H1 (cell line): ENCODE data around the gene LONRF2. TPM values are rescaled to one million over a fixed set of nuclear protein-coding genes. Genes with fewer than 3 reads are reported as not detected.

Source experiments
- CTCF ChIP-seq, 3 experiments: IDR thresholded peaks; 1 replicate in 2 of 3; 2 replicates in 1 of 3; pipeline versions ENCODE4 v1.5.1 to v1.6.1; 2011; ENCODE audit warnings: low read length in 3 of 3, mild to moderate bottlenecking in 3 of 3, inconsistent platforms in 2 of 3, low read depth in 1 of 3, moderate library complexity in 1 of 3; ENCODE audit not compliant: insufficient read depth in 1 of 3; ENCODE audit errors: control extremely low read depth in 1 of 3
- EP300 ChIP-seq, 2 experiments: IDR thresholded peaks; 1 replicate in 1 of 2; 2 replicates in 1 of 2; pipeline ENCODE4 v1.6.1; 2011 to 2012; ENCODE audit warnings: low read depth in 2 of 2, low read length in 2 of 2, mild to moderate bottlenecking in 2 of 2, borderline replicate concordance in 1 of 2, inconsistent platforms in 1 of 2, moderate library complexity in 1 of 2
- KDM4A ChIP-seq: IDR thresholded peaks from one replicate; pipeline ENCODE4 v1.7.1; 2012; ENCODE audit warnings: low read depth, mild to moderate bottlenecking, moderate library complexity, low read length, inconsistent platforms; ENCODE audit not compliant: severe bottlenecking
- RXRA ChIP-seq: IDR thresholded peaks from 2 replicates; pipeline ENCODE4 v1.6.1; 2011; ENCODE audit warnings: low read depth, mild to moderate bottlenecking, low read length, moderate library complexity; ENCODE audit not compliant: insufficient read depth
- SAP30 ChIP-seq: fragments of 300-600 bp; sonication (generic); IDR thresholded peaks from 2 replicates; pipeline ENCODE4 v1.7.1; 2012; ENCODE audit warnings: low read length, moderate library complexity, mild to moderate bottlenecking, inconsistent platforms; ENCODE audit not compliant: insufficient read depth, insufficient replicate concordance
- SIN3A ChIP-seq, 2 experiments: IDR thresholded peaks in 1 of 2; conservative IDR thresholded peaks in 1 of 2; 2 replicates each; pipeline ENCODE4 v1.6.1; 2011 to 2012; ENCODE audit warnings: low read length in 2 of 2, improper control_type of control experiment in 1 of 2, low read depth in 1 of 2, mild to moderate bottlenecking in 1 of 2
- SRF ChIP-seq: IDR thresholded peaks from 2 replicates; pipeline ENCODE4 v1.6.1; 2011; ENCODE audit warnings: mild to moderate bottlenecking, low read depth, low read length, moderate library complexity
- TAF1 ChIP-seq: IDR thresholded peaks from 2 replicates; pipeline ENCODE4 v1.6.1; 2011; ENCODE audit warnings: mild to moderate bottlenecking, low read depth, low read length
- TBP ChIP-seq: IDR thresholded peaks from 2 replicates; pipeline ENCODE4 v1.6.1; 2011; ENCODE audit warnings: low read depth, low read length, improper control_type of control experiment
- polyA plus RNA-seq, 7 experiments: library from polyadenylated mRNA; depleted of rRNA in 3 of 7; stranded (reverse) in 5 of 7; unstranded in 2 of 7; fragments of >200 nt in 5 of 7; fragments of 200-250 nt in 2 of 7; gene quantifications; 1 replicate in 5 of 7; 2 replicates in 1 of 7; 4 replicates in 1 of 7; pipeline versions ENCODE4 v1.2.1 to v1.2.3, GENCODE V29; 2011 to 2013; ENCODE audit warnings: missing spikeins in 2 of 7, mixed read lengths in 2 of 7
- total RNA-seq: library from RNA; stranded (reverse); fragmentation: NEBNext Ultra II Directional; extraction: Animal tissue kit (Norgen Biotek cat#: 25700); gene quantifications from 2 replicates; pipeline ENCODE4 v1.2.1, GENCODE V29; 2021

The LONRF2 gene
- total and polyA plus RNA-seq, 2 of the 8 experiments (the other 6 are each of a cell fraction or from before 2014, with no cell fraction given), result 0.24 to 0.74 TPM

- TF ChIP-seq SAP30, result no peak
- no peak for TF ChIP-seq CTCF (IDR thresholded peaks at IDR 0.05; ENCODE audit: control extremely low read depth in 1 of 3, insufficient read depth in 1 of 3, low read depth in 1 of 3, low read length in 3 of 3)
- TF ChIP-seq EP300 (IDR thresholded peaks at IDR 0.05; ENCODE audit: borderline replicate concordance in 1 of 2, low read depth in 2 of 2, low read length in 2 of 2), result no peak
- TF ChIP-seq KDM4A, result no peak
- no peak for TF ChIP-seq SRF
- TF ChIP-seq RXRA, result no peak
- TF ChIP-seq SIN3A (conservative IDR thresholded peaks at IDR 0.05 in 1 of 2, IDR thresholded peaks at IDR 0.05 in 1 of 2; ENCODE audit: low read depth in 1 of 2, low read length in 2 of 2), result no peak
- TF ChIP-seq TBP, result no peak
- no peak for TF ChIP-seq TAF1
Observed at GRCh38 chr2:100274076-100274475, 48.2 kb downstream of the LONRF2 start (continued).
